Measurements from ENCODE around the gene TBCE. TPM values are rescaled to one million over a fixed set of nuclear protein-coding genes. Genes with fewer than 3 reads are reported as not detected.
A peak's percentile ranks its signal among the peaks of the same experiment; 100 is the strongest.

The TBCE gene
- total and polyA plus RNA-seq, 4 experiments from 2014 or later, result 17.0 to 19.1 (median 18.1) TPM

DNA sequence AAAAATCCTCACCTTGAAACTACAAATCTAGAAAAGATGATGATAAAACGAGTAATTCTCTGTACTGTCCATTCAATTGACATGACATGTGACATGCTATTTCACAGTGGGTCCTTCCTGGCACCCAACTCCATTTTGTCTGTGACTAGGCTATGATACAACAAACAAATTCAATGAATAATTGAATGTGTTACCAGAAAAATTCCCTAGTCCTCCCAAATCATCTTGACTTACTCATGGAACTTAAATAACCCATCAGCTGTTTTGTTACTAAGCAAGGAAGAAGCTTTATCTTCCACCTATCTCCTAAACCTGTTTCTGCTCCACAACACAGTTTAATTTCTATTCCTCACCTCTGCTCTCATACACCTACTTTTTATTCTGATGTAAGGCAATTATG, 106.6 kb downstream of the TBCE start:
- Histone ChIP-seq H3K9me3 (ENCODE audit: control insufficient read depth in 1 of 2, low read length in 2 of 2) (no peaks in the 10 kb centered on the region), H3K27me3 (ENCODE audit: insufficient read depth, low read length) (no peaks in the 10 kb centered on the region), H3K4me1 (ENCODE audit: insufficient read depth, low read length) (no peaks in the 10 kb centered on the region), H3K36me3 (ENCODE audit: insufficient read depth, low read length) (no peaks in the 10 kb centered on the region), H3K4me3 (ENCODE audit: low read length in 2 of 2) (no peak overlapping the region), H3K27ac (ENCODE audit: low read depth, low read length) (no peak overlapping the region)
- no peak for DNase-seq
- Mint-ChIP-seq H3K4me3 (no peak overlapping the region), H3K9me3 (no peaks in the 10 kb centered on the region), H3K27ac (no peak overlapping the region), H3K4me1 (no peaks in the 10 kb centered on the region), H3K36me3 (peaks cover 14 to 20% of the 10 kb centered on the region in 2 donors), H3K27me3 (no peaks in the 10 kb centered on the region)
- intact Hi-C loops (cut with micrococcal nuclease), result no loop called here
- ChIA-PET CTCF (ENCODE audit: partially characterized antibody) (no interaction called here), POLR2A (ENCODE audit: partially characterized antibody) (no interaction called here)

- Histone ChIP-seq H3K27me3 (ENCODE audit: insufficient read depth, low read length) (no peaks in the 10 kb centered on the region), H3K9me3 (ENCODE audit: control insufficient read depth in 1 of 2, low read length in 2 of 2) (no peaks in the 10 kb centered on the region), H3K27ac (ENCODE audit: low read depth, low read length) (no peak overlapping the region), H3K36me3 (ENCODE audit: insufficient read depth, low read length) (peaks cover 10% of the 10 kb centered on the region), H3K4me1 (ENCODE audit: insufficient read depth, low read length) (no peaks in the 10 kb centered on the region), H3K4me3 (ENCODE audit: low read length in 2 of 2) (no peak overlapping the region)
- DNase-seq, result no peak
- intact Hi-C loops (cut with micrococcal nuclease), result no loop called here
- CTCF ChIA-PET (ENCODE audit: partially characterized antibody), result no interaction called here
- POLR2A ChIA-PET (ENCODE audit: partially characterized antibody), result no interaction called here
- Mint-ChIP-seq H3K4me1 (peaks cover 0 to 3% (median 0%) of the 10 kb centered on the region in 4 donors), H3K27ac (peak overlapping the region in 1 of 7 donors; percentile 35), H3K4me3 (no peak overlapping the region), H3K9me3 (peaks cover 0 to 6% (median 0%) of the 10 kb centered on the region in 8 donors), H3K27me3 (no peaks in the 10 kb centered on the region), H3K36me3 (peaks cover 47 to 50% of the 10 kb centered on the region in 2 donors)
Observed at GRCh38 chr1:235483090-235483489, 115.9 kb downstream of the TBCE start.

DNA sequence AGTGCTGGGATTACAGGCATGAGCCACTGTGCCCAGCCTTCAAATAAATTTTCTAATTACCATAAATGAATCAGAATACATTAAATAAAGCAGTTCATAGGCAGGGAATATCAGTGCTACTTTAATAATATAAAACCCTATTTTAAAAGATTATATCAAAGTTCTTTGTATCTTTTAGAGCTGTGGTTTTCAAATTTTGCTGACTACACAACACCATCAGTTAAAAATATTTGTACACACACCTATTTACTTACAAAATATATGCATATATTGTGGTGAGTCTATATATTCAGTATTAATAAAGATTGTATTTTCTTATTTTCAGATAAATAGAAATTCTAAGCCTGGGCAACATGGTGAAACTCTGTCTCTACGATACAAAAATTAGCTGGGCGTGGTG, 118.3 kb downstream of the TBCE start:
- H3K36me3 Mint-ChIP-seq, result peaks cover 36 to 38% of the 10 kb centered on the region in 2 donors
- Histone ChIP-seq H3K4me1 (ENCODE audit: insufficient read depth, low read length) (no peaks in the 10 kb centered on the region), H3K4me3 (ENCODE audit: low read length in 2 of 2) (no peak overlapping the region), H3K9me3 (ENCODE audit: control insufficient read depth in 1 of 2, low read length in 2 of 2) (no peaks in the 10 kb centered on the region), H3K36me3 (ENCODE audit: insufficient read depth, low read length) (peaks cover 5% of the 10 kb centered on the region), H3K27me3 (ENCODE audit: insufficient read depth, low read length) (no peaks in the 10 kb centered on the region), H3K27ac (ENCODE audit: low read depth, low read length) (no peak overlapping the region)
- H3K4me1 Mint-ChIP-seq, result peaks cover 0 to 3% (median 2%) of the 10 kb centered on the region in 4 donors
- H3K27ac Mint-ChIP-seq, result no peak overlapping the region
- H3K27me3 Mint-ChIP-seq, result no peaks in the 10 kb centered on the region
- POLR2A ChIA-PET (ENCODE audit: partially characterized antibody), result no interaction called here
- intact Hi-C loops (cut with micrococcal nuclease), result no loop called here
- DNase-seq, result no peak
- H3K9me3 Mint-ChIP-seq, result peaks cover 0 to 6% (median 0%) of the 10 kb centered on the region in 8 donors
- CTCF ChIA-PET (ENCODE audit: partially characterized antibody), result no interaction called here
- no peak overlapping the region for H3K4me3 Mint-ChIP-seq

DNA sequence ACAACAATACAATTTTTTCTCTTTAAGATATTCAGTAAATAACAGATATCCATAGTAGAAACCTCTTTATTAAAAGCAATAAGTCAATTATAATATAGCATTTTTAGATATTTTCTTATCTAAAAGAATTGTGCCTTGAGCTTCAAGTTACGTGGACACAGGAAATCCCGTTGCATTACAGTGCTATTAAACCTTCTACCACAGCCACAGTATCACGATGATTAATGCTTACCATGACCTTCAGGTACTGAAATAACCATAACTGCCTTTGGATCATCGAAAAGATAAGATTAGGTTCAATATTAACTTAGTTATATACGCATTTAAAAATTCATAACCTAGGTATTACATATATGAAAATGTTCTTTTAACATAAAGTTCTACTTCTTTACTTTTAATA, 119.1 kb downstream of the TBCE start:
- DNase-seq, result no peak
- Histone ChIP-seq H3K9me3 (ENCODE audit: control insufficient read depth in 1 of 2, low read length in 2 of 2) (no peaks in the 10 kb centered on the region), H3K27me3 (ENCODE audit: insufficient read depth, low read length) (no peaks in the 10 kb centered on the region), H3K27ac (ENCODE audit: low read depth, low read length) (no peak overlapping the region), H3K4me3 (ENCODE audit: low read length in 2 of 2) (no peak overlapping the region), H3K36me3 (ENCODE audit: insufficient read depth, low read length) (peaks cover 5% of the 10 kb centered on the region), H3K4me1 (ENCODE audit: insufficient read depth, low read length) (no peaks in the 10 kb centered on the region)
- Mint-ChIP-seq H3K4me3 (no peak overlapping the region), H3K27ac (no peak overlapping the region), H3K36me3 (peaks cover 33 to 36% of the 10 kb centered on the region in 2 donors), H3K9me3 (peaks cover 0 to 6% (median 0%) of the 10 kb centered on the region in 8 donors), H3K4me1 (peaks cover 0 to 3% (median 0%) of the 10 kb centered on the region in 4 donors), H3K27me3 (no peaks in the 10 kb centered on the region)
- ChIA-PET POLR2A (ENCODE audit: partially characterized antibody) (no interaction called here), CTCF (ENCODE audit: partially characterized antibody) (no interaction called here)
- intact Hi-C loops (cut with micrococcal nuclease), result no loop called here

- Mint-ChIP-seq H3K27me3 (no peaks in the 10 kb centered on the region), H3K27ac (no peak overlapping the region), H3K4me3 (no peak overlapping the region), H3K9me3 (peaks cover 0 to 3% (median 0%) of the 10 kb centered on the region in 8 donors), H3K36me3 (peaks cover 19 to 22% of the 10 kb centered on the region in 2 donors), H3K4me1 (peaks cover 11 to 18% (median 15%) of the 10 kb centered on the region in 4 donors)
- H3K27me3 ChIP-seq (ENCODE audit: insufficient read depth, low read length), result no peaks in the 10 kb centered on the region
- H3K4me3 ChIP-seq (ENCODE audit: low read length in 2 of 2), result no peak overlapping the region
- H3K4me1 ChIP-seq (ENCODE audit: insufficient read depth, low read length), result peaks cover 16% of the 10 kb centered on the region
- no peaks in the 10 kb centered on the region for H3K36me3 ChIP-seq (ENCODE audit: insufficient read depth, low read length)
- DNase-seq, result no peak
- H3K9me3 ChIP-seq (ENCODE audit: control insufficient read depth in 1 of 2, low read length in 2 of 2), result no peaks in the 10 kb centered on the region
- POLR2A ChIA-PET (ENCODE audit: partially characterized antibody), result no interaction called here
- H3K27ac ChIP-seq (ENCODE audit: low read depth, low read length), result no peak overlapping the region
- CTCF ChIA-PET (ENCODE audit: partially characterized antibody), result interaction anchor here (2.4 kb wide), 1 partner anchor 13 kb away, joined by 8 read pairs; the partner anchor contains the start of gene B3GALNT2
- intact Hi-C loops (cut with micrococcal nuclease), result no loop called here
Observed at GRCh38 chr1:235491644-235492043, 124.4 kb downstream of the TBCE start.

DNA sequence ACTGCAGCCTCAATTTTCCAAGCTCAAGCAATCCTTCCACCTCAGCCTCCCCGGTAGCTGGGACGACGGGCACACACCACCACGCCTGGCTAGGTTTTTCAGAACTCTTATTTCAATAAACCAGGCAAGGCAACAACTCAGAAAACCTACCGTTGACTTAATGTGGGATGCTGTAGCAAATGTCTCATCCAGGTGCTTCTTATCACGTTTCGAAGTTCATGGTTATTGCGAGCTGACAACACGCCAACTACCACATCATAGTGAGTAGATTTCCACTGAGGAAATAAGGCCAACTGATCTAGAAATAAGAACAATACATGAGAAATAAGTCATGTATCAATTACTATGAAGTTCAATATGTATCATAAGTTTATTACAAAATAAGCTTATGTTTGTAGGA, 127.3 kb downstream of the TBCE start:
- H3K4me1 ChIP-seq (ENCODE audit: insufficient read depth, low read length), result peaks cover 16% of the 10 kb centered on the region
- no peak overlapping the region for H3K4me3 Mint-ChIP-seq
- CTCF ChIA-PET (ENCODE audit: partially characterized antibody), result interaction anchor here (2.4 kb wide), 1 partner anchor 10 kb away, joined by 12 read pairs; the partner anchor contains the start of gene B3GALNT2
- no peak for DNase-seq
- no peak overlapping the region for H3K27ac Mint-ChIP-seq
- H3K27me3 Mint-ChIP-seq, result no peaks in the 10 kb centered on the region
- H3K4me3 ChIP-seq (ENCODE audit: low read length in 2 of 2), result no peak overlapping the region
- intact Hi-C loops (cut with micrococcal nuclease), result no loop called here
- peaks cover 15 to 21% of the 10 kb centered on the region in 2 donors for H3K36me3 Mint-ChIP-seq
- POLR2A ChIA-PET (ENCODE audit: partially characterized antibody), result interaction anchor here (0.7 kb wide), 1 partner anchor 55 kb away, joined by 3 read pairs; no protein-coding TSS in a partner anchor
- no peaks in the 10 kb centered on the region for H3K36me3 ChIP-seq (ENCODE audit: insufficient read depth, low read length)
- H3K9me3 Mint-ChIP-seq, result peaks cover 0 to 3% (median 0%) of the 10 kb centered on the region in 8 donors
- H3K9me3 ChIP-seq (ENCODE audit: control insufficient read depth in 1 of 2, low read length in 2 of 2), result no peaks in the 10 kb centered on the region
- H3K27me3 ChIP-seq (ENCODE audit: insufficient read depth, low read length), result no peaks in the 10 kb centered on the region
- H3K27ac ChIP-seq (ENCODE audit: low read depth, low read length), result no peak overlapping the region
- peaks cover 11 to 18% (median 14%) of the 10 kb centered on the region in 4 donors for H3K4me1 Mint-ChIP-seq

DNA sequence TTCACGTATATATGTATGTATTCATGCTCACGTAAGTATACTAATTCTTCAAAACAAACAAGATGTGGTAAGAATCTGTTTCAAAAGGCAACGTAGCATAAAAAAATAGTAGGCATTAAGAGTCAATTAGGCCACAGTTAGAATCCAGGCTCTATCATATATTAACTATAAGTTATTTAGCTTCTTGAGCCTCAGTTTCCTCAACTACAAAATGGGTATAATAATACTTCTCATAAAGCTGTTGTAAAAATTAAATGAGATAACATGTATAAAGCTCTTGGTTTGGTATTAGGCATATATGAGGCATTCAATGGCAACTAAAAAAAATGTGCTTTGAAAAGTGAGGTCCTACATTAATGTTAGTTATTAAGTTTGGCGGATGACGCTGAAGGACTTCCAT, 127.8 kb downstream of the TBCE start:
- Histone ChIP-seq H3K27me3 (ENCODE audit: insufficient read depth, low read length) (no peaks in the 10 kb centered on the region), H3K27ac (ENCODE audit: low read depth, low read length) (no peak overlapping the region), H3K36me3 (ENCODE audit: insufficient read depth, low read length) (no peaks in the 10 kb centered on the region), H3K4me3 (ENCODE audit: low read length in 2 of 2) (no peak overlapping the region), H3K9me3 (ENCODE audit: control insufficient read depth in 1 of 2, low read length in 2 of 2) (no peaks in the 10 kb centered on the region), H3K4me1 (ENCODE audit: insufficient read depth, low read length) (peaks cover 16% of the 10 kb centered on the region)
- no peak for DNase-seq
- peaks cover 12 to 16% of the 10 kb centered on the region in 2 donors for H3K36me3 Mint-ChIP-seq
- H3K9me3 Mint-ChIP-seq, result peaks cover 0 to 3% (median 0%) of the 10 kb centered on the region in 8 donors
- intact Hi-C loops (cut with micrococcal nuclease), result no loop called here
- CTCF ChIA-PET (ENCODE audit: partially characterized antibody), result interaction anchor here (2.4 kb wide), 1 partner anchor 10 kb away, joined by 12 read pairs; the partner anchor contains the start of gene B3GALNT2
- H3K27ac Mint-ChIP-seq, result no peak overlapping the region
- peaks cover 11 to 18% (median 14%) of the 10 kb centered on the region in 4 donors for H3K4me1 Mint-ChIP-seq
- no peak overlapping the region for H3K4me3 Mint-ChIP-seq
- POLR2A ChIA-PET (ENCODE audit: partially characterized antibody), result no interaction called here
- no peaks in the 10 kb centered on the region for H3K27me3 Mint-ChIP-seq
